Fibroblast of the conjunctiva (primary cell): Measurements from ENCODE around the gene IFITM10.

Source experiments
- DNase-seq: peaks from one replicate; pipeline ENCODE4 v3.0.0-alpha.2; 2010; ENCODE audit warnings: low read depth

IFITM10 gene

DNA sequence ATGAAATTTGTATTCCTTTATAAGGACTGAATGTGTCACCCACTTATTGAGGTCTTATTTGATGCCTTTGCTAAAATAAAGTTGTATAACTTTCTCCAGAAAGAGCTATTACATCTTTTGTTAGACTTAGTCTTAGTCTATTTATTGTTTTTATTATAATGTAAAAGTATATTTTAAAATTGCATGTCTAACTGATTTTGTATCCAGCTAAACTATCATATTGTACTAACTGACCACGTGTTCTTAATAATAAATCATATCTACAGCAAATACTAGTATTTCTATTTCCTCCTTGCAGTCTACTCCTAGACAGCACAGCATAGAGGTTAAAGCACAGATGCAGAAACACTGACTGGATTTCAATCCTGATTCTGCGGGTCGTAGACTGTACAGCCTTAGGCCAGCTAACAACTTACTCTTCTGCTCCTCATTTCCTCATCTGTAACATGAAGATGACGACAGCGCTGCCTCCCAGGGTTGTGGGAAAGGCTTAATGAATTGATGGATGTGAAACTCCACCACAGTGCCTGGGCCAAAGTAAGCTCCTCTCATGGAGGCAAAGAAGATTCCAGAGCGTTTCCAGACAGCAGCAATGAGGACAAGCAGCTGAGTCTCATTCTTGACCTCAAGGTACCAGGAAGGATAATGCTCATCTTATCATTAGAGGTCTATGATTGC, 13.2 kb downstream of the IFITM10 start:
- no peak for DNase-seq

DNA sequence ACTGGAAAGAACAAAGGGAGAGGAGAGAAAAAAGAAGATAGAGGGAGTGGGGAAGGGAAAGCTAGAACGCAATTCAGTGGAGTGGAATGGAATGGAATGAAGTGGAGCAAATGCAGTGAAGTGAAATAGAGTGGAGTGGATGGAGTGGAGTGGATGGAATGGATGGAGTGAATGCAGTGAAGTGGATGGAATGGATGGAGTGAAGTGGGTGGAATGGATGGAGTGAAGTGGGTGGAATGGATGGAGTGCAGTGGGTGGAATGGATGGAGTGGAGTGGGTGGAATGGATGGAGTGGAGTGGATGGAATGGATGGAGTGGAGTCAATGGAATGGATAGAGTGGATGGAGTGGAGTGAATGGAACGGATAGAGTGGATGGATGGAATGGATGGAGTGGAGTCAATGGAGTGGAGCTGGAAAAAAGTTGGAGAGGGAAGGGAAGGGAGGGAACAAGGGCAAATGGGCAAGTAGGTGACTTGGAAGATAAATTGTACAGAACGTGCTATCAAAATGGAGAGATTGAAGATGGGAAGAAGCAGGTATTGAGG, 13.9 kb downstream of the IFITM10 start:
- no peak for DNase-seq

DNA sequence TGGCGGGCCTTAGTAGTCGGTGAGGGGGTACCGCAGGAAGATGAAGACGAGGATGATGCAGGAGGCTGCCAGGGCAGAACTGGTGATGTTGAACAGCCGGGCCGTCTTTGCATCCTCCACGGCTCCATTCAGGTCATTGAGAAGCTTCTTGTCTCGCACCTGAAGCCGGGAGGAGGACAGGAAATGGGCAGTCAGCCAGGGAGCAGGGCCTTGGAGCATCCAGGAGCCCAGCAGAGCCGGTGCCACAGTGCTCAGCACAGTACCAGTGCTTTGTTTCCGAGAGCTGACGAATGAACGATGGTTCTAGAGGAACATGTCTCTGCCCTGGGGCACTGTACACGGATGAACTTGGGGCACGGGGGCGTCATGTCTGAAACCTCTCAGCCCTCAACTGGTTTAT, 15.1 kb downstream of the IFITM10 start:
- DNase-seq, result no peak

DNA sequence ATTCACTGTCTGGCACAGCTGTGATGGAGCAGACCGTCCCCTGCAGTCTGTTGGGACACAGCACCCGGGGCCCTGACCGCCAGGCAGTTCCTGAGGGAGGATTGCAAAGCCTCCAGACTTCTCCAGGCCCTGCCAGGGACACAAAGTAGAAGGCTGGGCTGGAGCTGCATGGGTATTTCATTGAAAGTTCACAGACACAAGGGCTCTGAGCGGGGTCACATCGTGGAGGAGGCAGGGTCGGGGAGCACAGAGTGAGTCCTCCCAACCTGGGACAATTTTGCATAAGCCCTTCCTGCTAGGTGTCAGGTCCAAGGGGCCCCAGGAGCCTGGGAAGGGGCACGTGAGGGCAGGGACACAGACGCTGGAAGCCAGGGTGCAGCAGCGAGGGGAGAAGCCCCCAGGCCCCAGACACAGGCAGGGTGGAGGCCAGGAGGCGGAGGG, 15.7 kb downstream of the IFITM10 start:
- no peak for DNase-seq

DNA sequence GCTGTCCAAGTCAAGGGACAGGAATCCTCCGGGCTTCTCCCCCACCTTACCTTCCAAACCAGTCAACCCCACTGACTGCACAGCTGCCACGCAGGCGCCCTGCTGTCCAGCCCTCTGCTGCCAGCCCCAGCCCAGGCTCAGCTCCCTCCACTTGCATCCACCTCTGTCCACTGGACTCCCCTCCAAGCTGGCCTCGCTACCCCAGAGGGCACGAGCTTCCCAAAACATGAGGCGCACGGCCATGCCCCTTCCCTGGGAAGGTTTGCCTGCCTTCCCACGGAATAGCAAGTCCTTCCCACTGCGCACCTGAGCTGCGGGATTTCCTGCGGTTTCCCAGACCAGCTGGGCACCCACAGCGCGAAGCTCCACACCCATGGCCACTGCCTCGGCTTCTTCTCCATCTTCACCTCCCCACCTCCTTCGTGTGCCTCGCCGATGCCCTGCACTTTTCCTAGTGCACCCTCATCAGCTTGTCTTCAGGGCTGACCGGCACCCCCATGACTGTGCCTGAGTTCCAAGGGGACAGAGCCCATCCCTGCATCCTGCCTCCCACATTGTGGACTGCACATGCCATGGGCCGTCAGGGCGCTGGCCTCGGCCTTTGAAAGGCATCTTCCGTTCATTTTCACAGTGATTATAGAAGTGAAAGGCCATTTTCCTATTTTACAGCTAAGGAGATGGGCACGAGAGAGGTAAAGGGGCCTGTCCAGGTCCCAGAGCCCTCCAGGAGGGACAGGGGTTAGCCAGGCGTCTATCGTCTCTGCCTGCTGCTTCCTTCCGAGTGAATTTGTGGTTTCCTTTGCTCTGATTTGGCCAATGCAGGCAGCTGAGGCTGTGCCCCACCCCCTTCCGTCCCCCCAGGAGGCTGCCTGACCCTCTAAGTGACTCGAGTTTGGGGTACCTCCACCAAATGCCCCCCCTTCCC, 16.4 kb downstream of the IFITM10 start:
- no peak for DNase-seq

DNA sequence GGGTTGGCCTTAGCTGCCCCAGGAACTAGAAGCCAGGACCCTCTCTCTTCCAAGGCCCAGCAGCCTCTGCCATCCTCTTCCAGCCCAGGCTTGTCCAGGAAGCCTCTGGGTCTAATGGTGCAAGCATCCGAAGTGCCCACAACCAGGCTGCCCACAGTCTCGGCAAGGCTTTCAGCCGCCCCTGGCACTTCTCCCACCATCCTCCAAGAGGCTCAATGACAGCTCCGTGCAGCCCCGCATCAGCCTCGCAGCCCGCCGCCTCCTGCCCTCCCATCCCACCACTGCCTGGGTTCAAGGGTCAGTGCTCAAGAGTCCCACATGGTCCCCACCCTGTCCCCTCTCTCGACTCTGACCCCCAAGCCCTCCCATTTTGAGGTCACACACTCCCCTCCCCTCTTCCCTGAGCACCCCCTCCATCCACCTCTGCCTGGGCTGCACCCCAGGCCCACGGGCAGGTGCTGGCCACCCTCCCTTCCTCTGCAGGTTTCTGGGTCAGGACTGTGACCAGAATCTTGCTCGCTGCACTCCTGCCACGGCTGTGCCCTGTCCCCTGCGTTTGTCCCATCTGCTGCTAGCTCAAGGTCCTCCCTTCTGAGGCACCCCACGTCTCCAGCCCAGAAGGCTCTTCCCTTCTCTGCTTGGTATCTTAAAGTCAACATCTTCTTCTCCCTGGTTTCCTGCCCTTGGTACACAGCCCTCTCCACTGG, 17.2 kb downstream of the IFITM10 start:
- DNase-seq, result no peak

DNA sequence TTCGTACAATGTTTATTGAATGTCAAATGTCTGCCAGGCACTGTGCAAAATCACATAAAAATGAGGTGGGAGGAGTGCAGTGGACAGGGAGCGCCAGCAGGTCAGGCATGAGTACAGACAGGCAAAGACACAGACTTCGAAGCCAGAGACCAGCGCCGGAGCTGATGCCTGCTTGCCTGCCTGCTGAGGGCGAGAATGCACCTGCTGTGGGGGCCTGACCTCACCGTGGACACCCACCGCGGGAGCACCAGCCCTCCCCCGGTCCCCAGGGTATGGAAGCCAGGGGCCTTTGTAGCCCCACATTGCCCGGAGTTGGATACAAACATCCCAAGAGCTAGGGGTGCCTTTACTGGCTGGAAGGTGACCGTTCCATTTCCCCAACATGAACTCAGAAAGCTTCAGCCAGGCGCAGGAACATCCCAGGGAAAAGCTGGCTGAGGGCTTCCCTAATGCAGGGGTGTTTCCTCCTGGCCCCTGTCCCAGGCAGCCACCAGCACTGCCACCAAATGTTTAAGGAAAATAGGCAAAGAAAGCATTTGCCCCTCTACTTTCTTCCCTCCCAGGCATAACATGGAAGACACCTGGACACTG, 17.9 kb downstream of the IFITM10 start:
- DNase-seq, result no peak

DNA sequence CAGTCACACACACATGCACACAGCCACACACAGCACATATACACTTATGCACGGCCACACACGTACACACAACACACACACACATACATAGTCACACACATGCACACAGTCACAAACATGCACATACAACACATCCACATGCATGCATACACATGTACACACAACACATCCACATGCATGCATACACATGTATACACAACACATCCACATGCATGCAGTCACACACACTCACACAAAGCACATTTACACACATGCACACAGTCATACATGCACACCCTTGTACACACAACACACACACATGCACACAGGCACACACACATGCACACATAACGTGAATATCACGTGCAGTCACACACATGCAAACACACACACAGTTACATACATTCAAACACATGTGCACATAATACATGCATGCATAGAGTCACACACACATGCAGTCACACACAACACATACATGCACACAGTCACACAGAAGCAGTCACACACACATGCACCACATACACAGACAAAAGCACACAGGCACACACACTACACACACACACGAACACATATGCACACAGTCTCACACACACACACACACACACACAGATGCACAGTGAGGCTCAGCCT, 18.8 kb downstream of the IFITM10 start:
- DNase-seq, result no peak

DNA sequence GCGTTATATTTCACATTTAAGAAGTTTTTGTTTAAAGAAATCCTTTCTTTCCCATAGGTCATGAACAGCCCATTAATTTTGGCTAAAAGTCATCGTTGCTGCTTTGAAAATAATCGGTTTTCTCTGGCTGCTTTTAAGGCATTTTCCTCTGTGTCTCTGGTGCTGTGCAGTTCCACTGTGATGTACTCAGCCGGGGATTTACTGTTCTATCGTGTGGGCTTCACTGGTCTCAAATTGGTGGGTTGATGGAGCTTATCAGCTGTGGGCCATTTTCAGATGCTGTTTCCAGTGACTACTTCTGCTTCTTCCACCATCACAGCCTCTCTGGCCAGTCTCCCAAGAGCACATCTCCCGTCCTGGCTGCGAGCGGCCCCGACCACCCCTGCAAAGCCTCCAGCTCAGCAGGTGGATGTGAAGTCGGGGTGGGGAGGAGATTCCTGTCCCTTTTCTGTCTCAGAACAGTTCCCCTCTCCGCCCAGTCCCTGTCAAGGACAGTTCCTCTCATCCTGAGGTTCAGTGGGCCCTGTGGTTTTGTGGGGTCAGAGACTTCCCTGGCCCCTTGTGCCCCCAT, 20.3 kb downstream of the IFITM10 start:
- DNase-seq, result no peak

DNA sequence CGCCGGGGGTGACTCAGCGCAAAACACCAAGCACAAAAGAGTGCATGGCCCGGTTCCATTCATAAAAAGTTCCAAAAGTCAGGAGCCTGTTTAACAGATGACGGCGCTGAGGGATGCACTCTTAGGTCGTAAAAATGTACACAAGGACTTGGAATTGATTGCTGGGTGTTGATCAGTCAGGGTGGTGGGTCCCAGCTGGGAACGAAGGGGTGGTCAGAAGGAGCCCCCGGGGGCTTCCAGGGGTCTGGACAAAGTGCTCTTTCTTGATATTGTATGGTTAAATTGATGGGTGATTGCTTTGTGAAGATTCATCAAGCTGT, 20.7 kb downstream of the IFITM10 start:
- no peak for DNase-seq

DNA sequence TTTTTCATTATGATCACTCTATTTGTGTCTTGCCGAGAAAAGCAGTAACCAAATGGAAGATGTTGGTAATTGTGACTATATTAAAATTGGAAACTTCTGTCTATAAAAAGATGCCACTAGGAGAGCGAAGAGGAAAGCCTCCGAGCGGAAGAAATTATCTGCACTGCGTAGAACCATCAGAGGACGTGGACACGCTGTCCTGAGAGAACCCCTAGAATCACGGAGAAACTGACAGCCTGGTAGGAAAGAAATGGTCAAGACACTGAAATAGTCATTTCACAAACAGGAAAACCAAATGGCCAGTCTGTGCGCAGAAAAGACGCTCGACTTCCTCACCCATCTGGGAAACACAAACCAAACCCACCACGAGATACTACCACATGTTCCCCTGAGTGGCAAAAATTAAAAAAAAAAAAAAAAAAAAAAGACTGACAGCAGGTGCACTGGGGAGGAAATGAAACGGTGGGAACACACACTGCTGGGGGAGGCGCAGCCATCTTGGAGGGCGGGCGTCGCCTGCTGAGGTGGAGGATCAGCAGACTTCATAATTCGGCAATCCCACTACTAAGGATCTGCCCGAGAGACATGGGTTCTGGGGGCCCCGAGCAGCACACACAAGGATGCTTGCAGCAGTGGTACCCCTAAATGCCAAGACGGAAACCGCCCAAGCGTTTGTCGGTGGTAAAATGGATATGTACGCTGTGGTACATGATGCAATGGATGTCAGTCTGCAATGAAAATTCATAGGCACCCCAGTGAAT, 21.3 kb downstream of the IFITM10 start:
- no peak for DNase-seq

DNA sequence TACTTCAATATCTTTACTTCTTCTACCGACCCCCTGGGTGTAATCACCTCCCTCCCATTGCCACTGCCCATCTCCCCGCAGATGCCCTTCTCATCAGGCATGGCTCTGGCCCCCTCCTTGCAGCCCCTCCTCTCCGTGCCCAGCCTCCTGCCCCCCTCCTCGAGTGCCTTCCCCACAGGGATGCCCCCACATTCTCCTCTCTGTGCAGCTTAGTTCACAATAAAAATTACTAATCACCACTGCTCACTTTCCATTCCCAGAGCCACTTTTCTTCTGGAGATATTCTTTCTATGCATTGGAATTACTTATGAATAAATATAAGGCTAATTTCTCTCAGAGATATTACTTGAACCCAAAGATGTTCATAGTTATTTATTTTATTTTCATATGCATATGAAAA, 22.1 kb downstream of the IFITM10 start:
- DNase-seq, result no peak

DNA sequence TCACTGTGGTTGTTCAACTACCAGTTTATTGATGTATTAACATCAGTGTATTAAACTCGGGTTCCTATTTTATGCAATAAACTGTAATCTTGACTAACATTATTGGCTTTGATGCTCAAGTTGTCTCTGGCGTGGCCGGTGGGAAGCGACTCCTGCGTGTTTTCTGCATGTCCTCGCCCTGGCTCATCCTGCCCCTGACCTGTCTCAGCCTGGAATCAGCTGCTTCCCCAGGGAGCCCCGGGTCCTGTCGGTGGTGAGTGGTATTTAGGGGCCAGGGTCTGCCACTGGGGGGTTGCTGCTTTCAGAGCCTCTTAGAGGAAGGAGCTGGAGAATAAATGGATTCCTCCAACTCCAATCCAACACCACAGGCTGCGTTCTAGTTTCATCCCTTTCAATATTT, 22.5 kb downstream of the IFITM10 start:
- DNase-seq, result no peak

DNA sequence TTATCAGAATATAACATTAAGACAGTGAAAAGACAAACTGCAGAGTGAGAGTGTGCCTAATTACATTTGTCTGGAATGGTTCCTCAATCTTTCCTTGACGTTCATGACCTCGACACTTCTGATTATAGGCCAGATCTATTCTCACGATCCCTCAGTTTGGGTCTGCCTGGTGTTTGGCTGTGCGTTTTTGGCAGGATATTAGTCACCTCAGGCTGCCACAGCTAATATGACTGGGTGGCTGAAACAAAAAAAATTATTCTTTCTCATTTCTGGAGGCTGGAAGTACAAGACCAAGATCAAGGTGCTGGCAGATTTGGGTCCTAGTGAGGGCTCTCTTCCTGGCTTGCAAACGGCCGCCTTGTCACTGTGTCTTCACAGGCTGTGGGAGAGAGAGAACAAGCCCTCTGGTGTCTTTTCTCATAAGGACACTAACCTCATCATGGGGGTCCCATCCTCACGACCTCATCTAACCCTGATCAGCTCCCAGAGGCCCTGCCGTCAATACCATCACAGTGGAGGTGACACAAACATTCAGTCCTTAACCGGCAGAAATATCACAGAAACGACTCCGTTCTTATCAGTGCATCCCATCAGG, 23.2 kb downstream of the IFITM10 start:
- no peak for DNase-seq

DNA sequence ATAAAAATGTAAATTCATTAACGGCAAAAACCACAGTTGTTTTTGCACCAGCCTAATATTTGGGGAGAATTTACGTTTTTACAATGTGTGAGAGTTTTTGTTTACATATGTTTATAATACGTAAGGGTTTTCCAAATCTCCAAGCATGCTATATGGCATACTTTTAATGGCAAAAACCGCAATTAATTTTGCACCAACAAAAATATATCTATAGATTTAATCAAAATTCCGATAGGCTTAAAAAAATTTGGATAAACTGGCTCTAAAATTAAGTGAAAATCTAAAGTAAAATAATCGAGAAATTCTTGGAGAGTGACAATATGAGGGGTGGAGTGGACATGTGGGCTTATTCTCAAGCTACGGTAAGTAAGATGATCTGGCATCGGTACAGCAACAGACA, 30.6 kb downstream of the IFITM10 start:
- no peak for DNase-seq

DNA sequence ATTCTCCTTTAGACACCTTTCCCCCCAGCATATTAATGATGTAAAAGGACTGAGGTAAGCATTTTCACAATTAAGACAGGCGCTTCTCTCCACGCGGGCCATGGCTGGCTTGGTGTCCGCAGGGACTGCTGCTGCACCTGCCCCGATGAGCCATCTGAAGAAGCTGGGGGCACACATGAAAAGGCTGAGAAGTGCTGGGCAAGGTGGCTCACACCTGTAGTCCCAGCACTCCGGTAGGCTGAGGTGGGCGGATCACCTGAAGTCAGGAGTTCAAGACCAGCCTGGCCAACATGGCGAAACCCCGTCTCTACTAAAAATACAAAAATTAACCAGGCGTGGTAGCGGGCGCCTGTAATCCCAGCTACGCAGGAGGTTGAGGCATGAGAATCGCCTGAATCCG, 32.1 kb downstream of the IFITM10 start:
- DNase-seq, result no peak

DNA sequence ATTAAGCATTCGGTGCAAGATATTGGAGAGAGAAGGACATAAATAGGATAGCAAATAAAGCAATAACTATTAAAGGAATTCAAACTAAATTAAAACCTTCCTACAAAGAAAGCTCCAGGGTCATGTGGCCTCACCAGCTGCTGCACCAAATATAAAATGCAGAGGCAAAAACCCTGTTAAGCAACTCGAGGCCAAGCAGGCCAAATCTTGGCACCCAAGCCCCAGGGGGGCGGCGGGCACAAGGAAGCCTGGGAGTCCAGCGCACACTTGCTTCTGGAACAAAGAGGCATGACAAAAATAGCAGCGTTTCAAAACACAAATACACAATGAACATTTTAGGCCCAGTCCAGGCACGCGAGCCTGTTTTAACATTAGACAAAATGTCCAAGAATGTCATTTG, 32.6 kb downstream of the IFITM10 start:
- DNase-seq, result no peak

DNA sequence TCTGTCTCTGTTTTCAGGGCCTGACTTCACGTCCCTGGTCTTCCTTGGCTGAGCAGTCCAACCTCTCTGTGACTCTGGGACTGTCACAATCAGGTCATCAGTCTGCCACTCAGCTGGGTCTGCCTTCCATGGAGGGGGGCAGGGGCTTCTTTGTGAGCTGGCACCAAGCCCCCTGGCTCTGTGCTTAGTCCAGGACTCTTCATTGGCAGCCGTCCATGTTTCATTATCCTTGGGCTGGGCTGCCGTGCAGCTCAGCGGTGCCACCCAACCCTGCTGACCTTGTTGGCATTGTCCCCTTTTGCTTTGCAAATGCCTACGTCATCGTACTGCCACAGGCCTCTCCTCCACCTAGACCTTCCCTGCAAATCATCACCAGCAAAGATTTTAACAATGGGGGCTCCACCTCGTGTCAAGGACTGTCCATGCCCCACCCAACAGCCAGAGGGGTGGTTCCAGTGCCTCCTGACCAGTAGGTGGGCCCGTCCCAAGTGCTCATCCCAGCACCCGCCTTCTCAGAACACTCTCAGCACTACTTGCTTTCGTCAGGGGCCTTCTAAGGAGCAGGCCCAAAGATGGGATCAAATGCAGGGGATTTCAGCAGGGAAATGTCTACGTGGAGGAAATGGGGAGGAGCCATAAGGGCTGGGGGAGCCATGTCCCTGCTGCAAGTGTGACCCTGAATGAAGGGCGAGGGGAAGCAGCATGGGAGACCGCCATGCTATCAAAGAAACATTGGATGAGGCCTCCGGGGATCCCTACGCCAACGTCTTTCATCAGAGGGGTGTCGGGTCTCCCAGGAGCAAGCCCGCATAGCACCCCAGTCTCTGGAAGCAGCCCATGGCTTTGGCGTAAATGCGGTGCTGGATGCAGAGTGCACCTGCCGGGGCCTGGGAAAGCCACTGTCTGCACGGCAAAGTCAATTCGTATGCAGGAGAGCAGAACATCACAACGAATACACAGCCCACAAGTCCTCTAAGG, 35.2 kb downstream of the IFITM10 start:
- DNase-seq, result no peak

DNA sequence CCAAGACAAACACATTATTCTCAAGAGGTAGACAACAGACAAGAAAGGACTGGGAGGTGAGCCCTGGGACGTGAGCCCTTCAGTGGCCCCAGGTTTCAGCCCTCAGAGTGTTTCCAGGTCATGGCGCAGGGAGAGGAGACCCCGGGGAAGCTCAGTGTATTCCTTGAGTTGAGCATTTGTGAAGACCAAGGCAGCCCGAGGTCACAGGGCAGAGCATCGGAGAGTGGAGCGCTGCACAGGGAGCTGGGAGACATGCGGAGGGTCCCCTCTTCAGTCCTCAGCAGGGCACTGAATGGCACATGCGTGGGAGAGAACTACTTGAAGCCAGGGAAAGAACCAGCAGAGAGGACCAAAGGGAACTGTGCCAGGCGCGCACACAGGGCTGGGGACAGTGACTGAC, 41.7 kb downstream of the IFITM10 start:
- DNase-seq, result no peak
